Testis (tissue), 2 donors: ENCODE measurements around the gene ARHGAP19.

Source experiments
- POLR2A ChIP-seq: fragments of 450-650 bp; IDR thresholded peaks from one replicate; pipeline ENCODE4 v1.6.1; 2017; ENCODE audit warnings: antibody characterized with exemption, mild to moderate bottlenecking, moderate library complexity
- TF ChIP-seq, protein P1 (sequence below), 3 experiments: fragments of 450-650 bp in 2 of 3; fragments of 200-600 bp in 1 of 3; sonication (generic) in 1 of 3; IDR thresholded peaks; one replicate each; pipeline ENCODE4 v1.5.1; 2016 to 2019; ENCODE audit warnings: antibody characterized with exemption in 3 of 3, mild to moderate bottlenecking in 2 of 3, moderate library complexity in 1 of 3

DNA sequence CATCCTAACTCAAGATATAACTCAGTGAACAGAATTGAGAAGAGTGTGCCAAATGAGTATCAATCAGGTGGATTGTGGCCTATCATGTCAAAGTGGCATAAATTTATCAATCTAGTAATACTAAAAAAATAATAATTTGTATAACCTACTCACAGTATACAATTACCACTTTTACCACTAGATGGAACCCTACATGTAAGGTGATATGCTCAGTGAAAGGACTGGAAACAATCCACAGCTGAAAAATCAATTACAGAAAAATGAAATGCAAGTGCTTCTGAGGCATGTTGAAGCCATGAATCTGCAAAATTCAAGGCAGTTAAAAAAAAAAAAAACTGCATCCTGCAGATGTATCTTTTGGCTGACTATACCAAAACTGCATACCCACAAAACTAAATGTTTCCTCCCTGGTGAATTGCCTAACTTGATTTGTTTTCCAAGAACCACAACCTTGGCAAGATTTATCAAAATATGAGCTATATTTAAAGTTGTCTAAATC lies 13.9 kb downstream of the ARHGAP19 start:
- no peak for TF ChIP-seq POLR2A
- TF ChIP-seq, protein P1, sequence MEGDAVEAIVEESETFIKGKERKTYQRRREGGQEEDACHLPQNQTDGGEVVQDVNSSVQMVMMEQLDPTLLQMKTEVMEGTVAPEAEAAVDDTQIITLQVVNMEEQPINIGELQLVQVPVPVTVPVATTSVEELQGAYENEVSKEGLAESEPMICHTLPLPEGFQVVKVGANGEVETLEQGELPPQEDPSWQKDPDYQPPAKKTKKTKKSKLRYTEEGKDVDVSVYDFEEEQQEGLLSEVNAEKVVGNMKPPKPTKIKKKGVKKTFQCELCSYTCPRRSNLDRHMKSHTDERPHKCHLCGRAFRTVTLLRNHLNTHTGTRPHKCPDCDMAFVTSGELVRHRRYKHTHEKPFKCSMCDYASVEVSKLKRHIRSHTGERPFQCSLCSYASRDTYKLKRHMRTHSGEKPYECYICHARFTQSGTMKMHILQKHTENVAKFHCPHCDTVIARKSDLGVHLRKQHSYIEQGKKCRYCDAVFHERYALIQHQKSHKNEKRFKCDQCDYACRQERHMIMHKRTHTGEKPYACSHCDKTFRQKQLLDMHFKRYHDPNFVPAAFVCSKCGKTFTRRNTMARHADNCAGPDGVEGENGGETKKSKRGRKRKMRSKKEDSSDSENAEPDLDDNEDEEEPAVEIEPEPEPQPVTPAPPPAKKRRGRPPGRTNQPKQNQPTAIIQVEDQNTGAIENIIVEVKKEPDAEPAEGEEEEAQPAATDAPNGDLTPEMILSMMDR (IDR thresholded peaks at IDR 0.05), result peak; percentile 50 to 64 (median 52)
